IMR-90 (cell line): Measurements from ENCODE around the gene CHST5. TPM values are rescaled to one million over a fixed set of nuclear protein-coding genes. Genes with fewer than 3 reads are reported as not detected.

Source experiments
- ATAC-seq: fragments of 200-7000 bp; cut with Tn5 transposase; 2 replicates; pipeline ENCODE4 v1.9.1; 2020; ENCODE audit warnings: low read depth, mild to moderate bottlenecking, moderate library complexity
- BruUV-seq: library from RNA; stranded (reverse); fragments of 400-500 nt; replicated peaks from 2 replicates; lab custom pipeline; 2021; lab: Mats Ljungman, UMichigan
- CTCF ChIA-PET: fragments of 300-600 bp; formaldehyde crosslinking; extraction: SDS; loops from one replicate; lab custom pipeline; 2021; ENCODE audit warnings: antibody characterized with exemption; lab: Yijun Ruan, JAX
- POLR2A ChIA-PET: fragments of 300-600 bp; sonication (Branson Sonifier 250); formaldehyde crosslinking; loops from one replicate; lab custom pipeline; 2022; ENCODE audit warnings: antibody characterized with exemption; ENCODE audit not compliant: unreplicated experiment; lab: Charles Lee
- DNase-seq: peaks from one replicate; pipeline ENCODE4 v3.0.0; 2013
- H2AFZ ChIP-seq: replicated peaks from 2 replicates; pipeline ENCODE3; 2013; ENCODE audit warnings: low read length, mild to moderate bottlenecking; ENCODE audit not compliant: poor library complexity
- H2AK5ac ChIP-seq: 2 replicates; pipeline ENCODE4 v1.6.1; 2013; ENCODE audit warnings: low read depth, low read length, inconsistent platforms
- H2AK9ac ChIP-seq: replicated peaks from 2 replicates; pipeline ENCODE3; 2013; ENCODE audit warnings: mild to moderate bottlenecking, low read depth, low read length, moderate library complexity; ENCODE audit not compliant: poor library complexity
- H2BK120ac ChIP-seq: 2 replicates; pipeline ENCODE4 v1.6.1; 2013; ENCODE audit warnings: low read depth, low read length, inconsistent platforms
- H2BK15ac ChIP-seq: 3 replicates; pipeline ENCODE4 v1.6.1; 2013; ENCODE audit warnings: low read depth, low read length, inconsistent platforms
- H2BK20ac ChIP-seq: 2 replicates; pipeline ENCODE4 v1.6.1; 2013; ENCODE audit warnings: low read depth, mild to moderate bottlenecking, inconsistent platforms, low read length, moderate library complexity
- H2BK5ac ChIP-seq: 2 replicates; pipeline ENCODE4 v1.6.1; 2013; ENCODE audit warnings: mild to moderate bottlenecking, low read depth, low read length, inconsistent platforms; ENCODE audit not compliant: poor library complexity, severe bottlenecking
- H3K14ac ChIP-seq: replicated peaks from 2 replicates; pipeline ENCODE4 v1.6.1; 2013; ENCODE audit warnings: low read depth, low read length, inconsistent platforms
- H3K18ac ChIP-seq: 2 replicates; pipeline ENCODE4 v1.6.1; 2013; ENCODE audit warnings: low read depth, low read length, control low read depth
- H3K23ac ChIP-seq: 2 replicates; pipeline ENCODE4 v1.6.1; 2013; ENCODE audit warnings: low read depth, low read length, inconsistent platforms
- H3K27ac ChIP-seq: 2 replicates; pipeline ENCODE4 v1.5.1; 2013; ENCODE audit warnings: mild to moderate bottlenecking, control low read depth, low read length; ENCODE audit not compliant: insufficient read depth
- H3K27me3 ChIP-seq: 2 replicates; pipeline ENCODE4 v1.6.1; 2013; ENCODE audit warnings: low read length; ENCODE audit not compliant: control insufficient read depth, insufficient read depth
- H3K36me3 ChIP-seq: 2 replicates; pipeline ENCODE4 v1.6.1; 2013; ENCODE audit warnings: low read length, mixed read lengths; ENCODE audit not compliant: control insufficient read depth, insufficient read depth
- H3K4ac ChIP-seq: 2 replicates; pipeline ENCODE4 v1.6.1; 2013; ENCODE audit warnings: low read depth, low read length, inconsistent platforms
- H3K4me1 ChIP-seq: 2 replicates; pipeline ENCODE4 v1.6.1; 2013; ENCODE audit warnings: low read length, mixed read lengths; ENCODE audit not compliant: control insufficient read depth, insufficient read depth
- H3K4me2 ChIP-seq: 2 replicates; pipeline ENCODE4 v1.6.1; 2013; ENCODE audit warnings: low read depth, mild to moderate bottlenecking, control low read depth, low read length, moderate library complexity
- H3K4me3 ChIP-seq: 2 replicates; pipeline ENCODE4 v1.5.1; 2013; ENCODE audit warnings: low read depth, mild to moderate bottlenecking, control low read depth, low read length, moderate library complexity; ENCODE audit not compliant: insufficient read depth
- H3K56ac ChIP-seq: 2 replicates; pipeline ENCODE4 v1.6.1; 2013; ENCODE audit warnings: low read length, inconsistent platforms; ENCODE audit not compliant: insufficient read depth; ENCODE audit errors: extremely low read depth
- H3K79me1 ChIP-seq, 2 experiments: 2 replicates each; pipeline ENCODE4 v1.6.1; 2013; ENCODE audit warnings: low read length in 2 of 2, inconsistent platforms in 1 of 2, low read depth in 1 of 2
- H3K9ac ChIP-seq: 2 replicates; pipeline ENCODE4 v1.6.1; 2013; ENCODE audit warnings: low read depth, low read length, control low read depth
- H3K9me1 ChIP-seq: 2 replicates; pipeline ENCODE4 v1.6.1; 2013; ENCODE audit warnings: low read length, inconsistent platforms; ENCODE audit not compliant: insufficient read depth
- H3K9me3 ChIP-seq: 2 replicates; pipeline ENCODE4 v1.6.1; 2013; ENCODE audit warnings: low read length; ENCODE audit not compliant: control insufficient read depth, insufficient read depth
- H4K20me1 ChIP-seq: 2 replicates; pipeline ENCODE4 v1.6.1; 2013; ENCODE audit warnings: low read length, inconsistent platforms; ENCODE audit not compliant: insufficient read depth
- H4K5ac ChIP-seq: 2 replicates; pipeline ENCODE4 v1.6.1; 2013; ENCODE audit warnings: mild to moderate bottlenecking, low read depth, low read length, control low read depth
- H4K8ac ChIP-seq, 2 experiments: 2 replicates each; pipeline ENCODE4 v1.6.1; 2013; ENCODE audit warnings: low read depth in 2 of 2, low read length in 2 of 2, control low read depth in 1 of 2, inconsistent platforms in 1 of 2
- H4K91ac ChIP-seq: 2 replicates; pipeline ENCODE4 v1.6.1; 2013; ENCODE audit warnings: low read depth, low read length, inconsistent platforms; ENCODE audit not compliant: insufficient read depth
- BHLHE40 ChIP-seq: fragments of 150-350 bp; IDR thresholded peaks from 2 replicates; pipeline ENCODE4 v1.6.1; 2016; ENCODE audit warnings: mild to moderate bottlenecking, low read depth, low read length
- CEBPB ChIP-seq: IDR thresholded peaks from 2 replicates; pipeline ENCODE4 v1.6.1; 2012; ENCODE audit warnings: low read depth, low read length, improper control_type of control experiment
- CHD1 ChIP-seq: IDR thresholded peaks from 2 replicates; pipeline ENCODE4 v1.6.1; 2012; ENCODE audit warnings: low read depth, low read length, improper control_type of control experiment
- CTCF ChIP-seq: conservative IDR thresholded peaks from 2 replicates; pipeline ENCODE4 v1.5.1; 2012; ENCODE audit warnings: mild to moderate bottlenecking, low read depth, low read length, improper control_type of control experiment
- FOS ChIP-seq: fragments of 150-350 bp; IDR thresholded peaks from 2 replicates; pipeline ENCODE4 v1.6.1; 2016; ENCODE audit warnings: low read depth, low read length
- MAFK ChIP-seq: IDR thresholded peaks from 2 replicates; pipeline ENCODE4 v1.6.1; 2012; ENCODE audit warnings: low read depth, low read length, improper control_type of control experiment
- MAZ ChIP-seq: IDR thresholded peaks from 2 replicates; pipeline ENCODE4 v1.6.1; 2012; ENCODE audit warnings: low read depth, mild to moderate bottlenecking, low read length, improper control_type of control experiment, moderate library complexity, borderline replicate concordance
- MXI1 ChIP-seq: IDR thresholded peaks from 2 replicates; pipeline ENCODE4 v1.6.1; 2012; ENCODE audit warnings: low read depth, mild to moderate bottlenecking, low read length, moderate library complexity, borderline replicate concordance
- NFE2L2 ChIP-seq: fragments of 150-350 bp; IDR thresholded peaks from 2 replicates; pipeline ENCODE4 v1.6.1; 2016; ENCODE audit warnings: low read depth, mild to moderate bottlenecking, low read length
- POLR2A ChIP-seq: IDR thresholded peaks from 2 replicates; pipeline ENCODE4 v1.6.1; 2012; ENCODE audit warnings: mild to moderate bottlenecking, low read depth, low read length
- RAD21 ChIP-seq: IDR thresholded peaks from 2 replicates; pipeline ENCODE4 v1.6.1; 2012; ENCODE audit warnings: low read length, improper control_type of control experiment
- RCOR1 ChIP-seq: IDR thresholded peaks from 2 replicates; pipeline ENCODE4 v1.6.1; 2012; ENCODE audit warnings: mild to moderate bottlenecking, low read length, improper control_type of control experiment; ENCODE audit not compliant: insufficient replicate concordance
- RFX5 ChIP-seq: IDR thresholded peaks from 2 replicates; pipeline ENCODE4 v1.8.0; 2012; ENCODE audit warnings: low read depth, mild to moderate bottlenecking, low read length, moderate library complexity
- SMC3 ChIP-seq: fragments of 150-350 bp; IDR thresholded peaks from 2 replicates; pipeline ENCODE4 v1.6.1; 2016; ENCODE audit warnings: low read depth, mild to moderate bottlenecking, antibody characterized with exemption, low read length, moderate library complexity
- USF2 ChIP-seq: fragments of 150-350 bp; IDR thresholded peaks from 2 replicates; pipeline ENCODE4 v1.6.1; 2017; ENCODE audit warnings: mild to moderate bottlenecking, antibody characterized with exemption, low read length, low read depth
- WGBS, 2 experiments: methylation state at CpG; one replicate each; pipeline versions ENCODE4 v1.1.5 to v1.1.7; 2013; ENCODE audit warnings: missing lambda C conversion rate in 2 of 2; ENCODE audit not compliant: insufficient read length in 1 of 2; ENCODE audit errors: extremely low coverage in 2 of 2; 5-methylcytosine and 5-hydroxymethylcytosine counted together
- dilution Hi-C: fragments of 300-500 bp; cut with HindIII; formaldehyde crosslinking; loops from one replicate; pipeline ENCODE4 v1.14.3; 2018; ENCODE audit warnings: low sequenced_read_pairs; ENCODE audit not compliant: unreplicated experiment
- in situ Hi-C: fragments of 300-500 bp; cut with MboI; formaldehyde crosslinking; loops from 3 replicates; pipeline ENCODE4 v1.14.3; 2019; ENCODE audit warnings: low sequenced_read_pairs, inconsistent platforms, mixed read lengths
- intact Hi-C: fragments of 100-400 bp; cut with micrococcal nuclease; formaldehyde crosslinking; loops from 2 replicates; pipeline ENCODE4 v1.10.0; 2022
- polyA plus RNA-seq, 3 experiments: library from polyadenylated mRNA; depleted of rRNA; stranded (reverse); fragments of >200 nt; gene quantifications; 2 replicates each; pipeline ENCODE4 v1.2.3, GENCODE V29; 2012; ENCODE audit warnings: low replicate concordance in 1 of 3
- total RNA-seq: library from RNA; depleted of rRNA; stranded (reverse); fragments of >200 nt; gene quantifications from 2 replicates; pipeline ENCODE4 v1.2.3, GENCODE V29; 2012
- TF ChIP-seq, protein P1 (sequence below): fragments of 150-350 bp; IDR thresholded peaks from 2 replicates; pipeline ENCODE4 v1.6.1; 2016; ENCODE audit warnings: low read depth, mild to moderate bottlenecking, low read length, moderate library complexity, borderline replicate concordance

Gene CHST5
- total and polyA plus RNA-seq, 2 of the 4 experiments (the other 2 are of a cell fraction): not detected

- intact Hi-C loops (no loop called here), dilution Hi-C loops (no loop called here), in situ Hi-C loops (no loop called here)
- Histone ChIP-seq H2AK5ac (no peak overlapping the region), H3K36me3 (no peaks in the 10 kb centered on the region), H4K20me1 (no peaks in the 10 kb centered on the region), H3K18ac (no peak overlapping the region), H3K9ac (no peak overlapping the region), H4K91ac (no peak overlapping the region), H2BK5ac (no peak overlapping the region), H2BK120ac (no peak overlapping the region), H3K27ac (no peak overlapping the region), H2AFZ (no peak overlapping the region), H3K4me3 (no peak overlapping the region), H3K79me1 (no peaks in the 10 kb centered on the region), H4K8ac (no peak overlapping the region), H3K14ac (no peak overlapping the region), H4K5ac (no peak overlapping the region), H3K23ac (no peak overlapping the region), H2AK9ac (no peak overlapping the region), H2BK20ac (no peak overlapping the region), H3K4me1 (no peaks in the 10 kb centered on the region), H3K9me3 (no peaks in the 10 kb centered on the region), H3K9me1 (no peaks in the 10 kb centered on the region), H3K27me3 (peaks cover 20% of the 10 kb centered on the region), H3K4ac (no peak overlapping the region), H2BK15ac (no peak overlapping the region), H3K56ac (no peak overlapping the region), H3K4me2 (no peak overlapping the region)
- ATAC-seq (no peak), DNase-seq (no peak)
- WGBS, 2 experiments: 94% methylated on average over 30 of the region's 47 CpGs; no CpG with 5 or more reads in 1 of the 2 experiments
- TF ChIP-seq RCOR1 (no peak), RAD21 (no peak), CHD1 (no peak), BHLHE40 (no peak), SMC3 (no peak), MAFK (no peak), CEBPB (no peak), POLR2A (no peak), MXI1 (no peak), MAZ (no peak), RFX5 (no peak), CTCF (no peak), NFE2L2 (no peak), USF2 (no peak), FOS (no peak)
- TF ChIP-seq, protein P1, sequence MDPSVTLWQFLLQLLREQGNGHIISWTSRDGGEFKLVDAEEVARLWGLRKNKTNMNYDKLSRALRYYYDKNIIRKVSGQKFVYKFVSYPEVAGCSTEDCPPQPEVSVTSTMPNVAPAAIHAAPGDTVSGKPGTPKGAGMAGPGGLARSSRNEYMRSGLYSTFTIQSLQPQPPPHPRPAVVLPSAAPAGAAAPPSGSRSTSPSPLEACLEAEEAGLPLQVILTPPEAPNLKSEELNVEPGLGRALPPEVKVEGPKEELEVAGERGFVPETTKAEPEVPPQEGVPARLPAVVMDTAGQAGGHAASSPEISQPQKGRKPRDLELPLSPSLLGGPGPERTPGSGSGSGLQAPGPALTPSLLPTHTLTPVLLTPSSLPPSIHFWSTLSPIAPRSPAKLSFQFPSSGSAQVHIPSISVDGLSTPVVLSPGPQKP: no peak
- ChIA-PET POLR2A (no interaction called here), CTCF (no interaction called here)
- no TSS peak for BruUV-seq
These were observed 56.4 kb downstream of the CHST5 start for GRCh38 chr16:75479421-75479990.
